GM12864 (cell line): ENCODE data around the gene COLQ.

Source experiments
- DNase-seq: peaks from one replicate; pipeline ENCODE4 v3.0.0-alpha.2; 2011; ENCODE audit warnings: low read depth
- H3K4me3 ChIP-seq: 2 replicates; pipeline ENCODE4 v1.5.1; 2011; ENCODE audit warnings: mild to moderate bottlenecking, low read depth, low read length, control low read depth
- CTCF ChIP-seq: IDR thresholded peaks from 2 replicates; pipeline ENCODE4 v1.5.1; 2011; ENCODE audit warnings: low read depth, mild to moderate bottlenecking, moderate library complexity, low read length, control low read depth, inconsistent platforms; ENCODE audit errors: missing control alignments

COLQ gene

GRCh38 chr3:15403495-15403894 lies 118.0 kb downstream of the COLQ start:
- DNase-seq = no peak
- H3K4me3 ChIP-seq = no peak overlapping the region
- TF ChIP-seq CTCF = no peak

- no peak for DNase-seq
- TF ChIP-seq CTCF = no peak
- peak overlapping the region; percentile 2; the same call in 1 of the 2 replicates for H3K4me3 ChIP-seq
Observed at GRCh38 chr3:15401936-15402335, 119.6 kb downstream of the COLQ start.
